Caco-2 (cell line): ENCODE results near the gene POGLUT3. TPM values are rescaled to one million over a fixed set of nuclear protein-coding genes. Genes with fewer than 3 reads are reported as not detected.

ENCODE experiments used
- BruUV-seq: library from RNA; stranded (reverse); fragments of 400-500 nt; replicated peaks from 2 replicates; lab custom pipeline; 2021; lab: Mats Ljungman, UMichigan
- CTCF ChIA-PET: fragments of 300-600 bp; sonication (Branson Sonifier 250); formaldehyde crosslinking; loops from one replicate; lab custom pipeline; 2022; ENCODE audit warnings: antibody characterized with exemption; lab: Charles Lee
- POLR2A ChIA-PET: fragments of 300-600 bp; sonication (Branson Sonifier 250); formaldehyde crosslinking; loops from one replicate; lab custom pipeline; 2022; ENCODE audit warnings: antibody characterized with exemption; lab: Charles Lee
- DNase-seq, 2 experiments: peaks; one replicate each; pipeline versions ENCODE4 v3.0.0 to v3.0.0-alpha.2; 2020 to 2022
- H3K27me3 ChIP-seq: replicated peaks from 2 replicates; pipeline ENCODE4 v1.6.0; 2011; ENCODE audit warnings: low read length; ENCODE audit not compliant: control insufficient read depth, insufficient read depth
- H3K36me3 ChIP-seq: 2 replicates; pipeline ENCODE4 v1.5.1; 2011; ENCODE audit warnings: low read length; ENCODE audit not compliant: control insufficient read depth, insufficient read depth
- H3K4me1 ChIP-seq: fragments of 250-450 bp; sonication (Bioruptor Pico); 2 replicates; pipeline ENCODE4 v1.5.1; 2020; ENCODE audit warnings: mild to moderate bottlenecking
- H3K4me3 ChIP-seq: 2 replicates; pipeline ENCODE4 v1.5.1; 2011; ENCODE audit warnings: low read depth, mild to moderate bottlenecking, control low read depth, low read length
- H3K9me3 ChIP-seq: fragments of 250-450 bp; sonication (Bioruptor Pico); 2 replicates; pipeline ENCODE4 v1.5.1; 2020; ENCODE audit warnings: mild to moderate bottlenecking, moderate library complexity
- H3K27ac Mint-ChIP-seq: one replicate; pipeline ENCODE4 v1.8.0; 2022; ENCODE audit warnings: mixed read lengths; ENCODE audit not compliant: unreplicated experiment
- H3K27me3 Mint-ChIP-seq: one replicate; pipeline ENCODE4 v1.8.0; 2022; ENCODE audit warnings: mixed read lengths; ENCODE audit not compliant: insufficient read depth, unreplicated experiment
- H3K36me3 Mint-ChIP-seq: one replicate; pipeline ENCODE4 v1.8.0; 2022; ENCODE audit warnings: mild to moderate bottlenecking, mixed read lengths; ENCODE audit not compliant: insufficient read depth, unreplicated experiment
- H3K4me1 Mint-ChIP-seq: one replicate; pipeline ENCODE4 v1.8.0; 2022; ENCODE audit warnings: low read depth, mixed read lengths; ENCODE audit not compliant: unreplicated experiment
- H3K4me3 Mint-ChIP-seq: one replicate; pipeline ENCODE4 v1.8.0; 2022; ENCODE audit warnings: mild to moderate bottlenecking, moderate library complexity, mixed read lengths; ENCODE audit not compliant: unreplicated experiment
- H3K9me3 Mint-ChIP-seq: one replicate; pipeline ENCODE4 v1.8.0; 2022; ENCODE audit warnings: mixed read lengths; ENCODE audit not compliant: unreplicated experiment
- CTCF ChIP-seq, 2 experiments: fragments of 200-600 bp in 1 of 2; IDR thresholded peaks; 1 replicate in 1 of 2; 2 replicates in 1 of 2; pipeline versions ENCODE4 v1.5.1 to v1.8.0; 2011 to 2022; ENCODE audit warnings: antibody characterized with exemption in 1 of 2, control low read depth in 1 of 2, inconsistent platforms in 1 of 2, low read depth in 1 of 2, low read length in 1 of 2, mild to moderate bottlenecking in 1 of 2, moderate library complexity in 1 of 2; ENCODE audit not compliant: insufficient read depth in 1 of 2, severe bottlenecking in 1 of 2, unreplicated experiment in 1 of 2
- intact Hi-C: fragments of 100-400 bp; cut with micrococcal nuclease; formaldehyde crosslinking; loops from one replicate; pipeline ENCODE4 v1.10.0; 2022; ENCODE audit not compliant: unreplicated experiment
- total RNA-seq: library from RNA; stranded (reverse); gene quantifications from 2 replicates; pipeline ENCODE4 v1.2.3, GENCODE V29; 2022

The POGLUT3 gene
- total RNA-seq, 1 experiment from 2014 or later: 87.2 TPM

- no peaks in the 10 kb centered on the region for H3K27me3 Mint-ChIP-seq
- Histone ChIP-seq H3K4me1 (peaks cover 3% of the 10 kb centered on the region), H3K4me3 (no peak overlapping the region), H3K27me3 (no peaks in the 10 kb centered on the region), H3K9me3 (no peaks in the 10 kb centered on the region), H3K36me3 (no peaks in the 10 kb centered on the region)
- peaks cover 10% of the 10 kb centered on the region for H3K4me1 Mint-ChIP-seq
- no TSS peak for BruUV-seq
- ChIA-PET POLR2A (no interaction called here), CTCF (no interaction called here)
- no peak for DNase-seq
- no peaks in the 10 kb centered on the region for H3K36me3 Mint-ChIP-seq
- intact Hi-C loops: no loop called here
- H3K4me3 Mint-ChIP-seq: no peak overlapping the region
- no peak for TF ChIP-seq CTCF (IDR thresholded peaks at IDR 0.05; ENCODE audit: insufficient read depth in 1 of 2, low read depth in 1 of 2, low read length in 1 of 2, severe bottlenecking in 1 of 2, unreplicated experiment in 1 of 2)
- no peak overlapping the region for H3K27ac Mint-ChIP-seq
- no peaks in the 10 kb centered on the region for H3K9me3 Mint-ChIP-seq
These were observed 45.3 kb upstream of the POGLUT3 start for GRCh38 chr11:108543316-108543964.

GRCh38 chr11:108541531-108541930, 43.3 kb upstream of the POGLUT3 start:
- Mint-ChIP-seq H3K9me3 (no peaks in the 10 kb centered on the region), H3K27ac (no peak overlapping the region), H3K4me3 (no peak overlapping the region), H3K36me3 (peaks cover 5% of the 10 kb centered on the region), H3K4me1 (peaks cover 19% of the 10 kb centered on the region), H3K27me3 (no peaks in the 10 kb centered on the region)
- ChIA-PET POLR2A (no interaction called here), CTCF (no interaction called here)
- no peaks in the 10 kb centered on the region for H3K27me3 ChIP-seq
- no peaks in the 10 kb centered on the region for H3K36me3 ChIP-seq
- DNase-seq: no peak
- H3K9me3 ChIP-seq: no peaks in the 10 kb centered on the region
- no TSS peak for BruUV-seq
- intact Hi-C loops: no loop called here
- no peak for TF ChIP-seq CTCF (IDR thresholded peaks at IDR 0.05; ENCODE audit: insufficient read depth in 1 of 2, low read depth in 1 of 2, low read length in 1 of 2, severe bottlenecking in 1 of 2, unreplicated experiment in 1 of 2)
- H3K4me3 ChIP-seq: no peak overlapping the region
- no peaks in the 10 kb centered on the region for H3K4me1 ChIP-seq

- no peak for DNase-seq
- Histone ChIP-seq H3K36me3 (no peaks in the 10 kb centered on the region), H3K4me3 (no peak overlapping the region), H3K4me1 (no peaks in the 10 kb centered on the region), H3K27me3 (no peaks in the 10 kb centered on the region), H3K9me3 (no peaks in the 10 kb centered on the region)
- ChIA-PET POLR2A (interaction anchor here (0.6 kb wide), 1 partner anchor 21 kb away, joined by 4 read pairs; no protein-coding TSS in a partner anchor), CTCF (no interaction called here)
- no peaks in the 10 kb centered on the region for H3K27me3 Mint-ChIP-seq
- intact Hi-C loops: no loop called here
- no peak for TF ChIP-seq CTCF (IDR thresholded peaks at IDR 0.05; ENCODE audit: insufficient read depth in 1 of 2, low read depth in 1 of 2, low read length in 1 of 2, severe bottlenecking in 1 of 2, unreplicated experiment in 1 of 2)
- peaks cover 11% of the 10 kb centered on the region for H3K4me1 Mint-ChIP-seq
- H3K4me3 Mint-ChIP-seq: peak overlapping the region; percentile 8
- H3K27ac Mint-ChIP-seq: no peak overlapping the region
- no peaks in the 10 kb centered on the region for H3K9me3 Mint-ChIP-seq
- H3K36me3 Mint-ChIP-seq: peaks cover 5% of the 10 kb centered on the region
- no TSS peak for BruUV-seq
These were observed 40.3 kb upstream of the POGLUT3 start for GRCh38 chr11:108538502-108538901.
